ENCODE data around the gene PALS2. TPM values are rescaled to one million over a fixed set of nuclear protein-coding genes. Genes with fewer than 3 reads are reported as not detected.

The PALS2 gene
- 29.3 and 43.1 TPM in 2 replicates for total RNA-seq (ENCODE audit: low replicate concordance)
- long read RNA-seq, result 0 reads

GRCh38 chr7:24572997-24573553, at the start of gene PALS2:
Gene PALS2, plus strand, starts transcription at chr7:24573452. Its CDS starts 50,216 bp downstream, at chr7:24623668.
- peaks cover 18% of the 10 kb centered on the region for H3K4me1 Mint-ChIP-seq (ENCODE audit: unreplicated experiment)
- H3K9me3 Mint-ChIP-seq, result no peaks in the 10 kb centered on the region
- peaks cover 53% of the 10 kb centered on the region for H3K27me3 Mint-ChIP-seq
- TF ChIP-seq, protein P1, sequence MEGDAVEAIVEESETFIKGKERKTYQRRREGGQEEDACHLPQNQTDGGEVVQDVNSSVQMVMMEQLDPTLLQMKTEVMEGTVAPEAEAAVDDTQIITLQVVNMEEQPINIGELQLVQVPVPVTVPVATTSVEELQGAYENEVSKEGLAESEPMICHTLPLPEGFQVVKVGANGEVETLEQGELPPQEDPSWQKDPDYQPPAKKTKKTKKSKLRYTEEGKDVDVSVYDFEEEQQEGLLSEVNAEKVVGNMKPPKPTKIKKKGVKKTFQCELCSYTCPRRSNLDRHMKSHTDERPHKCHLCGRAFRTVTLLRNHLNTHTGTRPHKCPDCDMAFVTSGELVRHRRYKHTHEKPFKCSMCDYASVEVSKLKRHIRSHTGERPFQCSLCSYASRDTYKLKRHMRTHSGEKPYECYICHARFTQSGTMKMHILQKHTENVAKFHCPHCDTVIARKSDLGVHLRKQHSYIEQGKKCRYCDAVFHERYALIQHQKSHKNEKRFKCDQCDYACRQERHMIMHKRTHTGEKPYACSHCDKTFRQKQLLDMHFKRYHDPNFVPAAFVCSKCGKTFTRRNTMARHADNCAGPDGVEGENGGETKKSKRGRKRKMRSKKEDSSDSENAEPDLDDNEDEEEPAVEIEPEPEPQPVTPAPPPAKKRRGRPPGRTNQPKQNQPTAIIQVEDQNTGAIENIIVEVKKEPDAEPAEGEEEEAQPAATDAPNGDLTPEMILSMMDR (conservative IDR thresholded peaks at IDR 0.05), result no peak
- peak; percentile 86 for DNase-seq (ENCODE audit: extremely low spot score, unreplicated experiment)
- H3K36me3 Mint-ChIP-seq, result no peaks in the 10 kb centered on the region
- H3K27ac Mint-ChIP-seq, result peak within 1 kb of the TSS; percentile 79
- peak within 1 kb of the TSS; percentile 97 for H3K4me3 Mint-ChIP-seq

GRCh38 chr7:24531255-24531654, 42.0 kb upstream of the PALS2 start:
- DNase-seq (ENCODE audit: extremely low spot score, unreplicated experiment), result no peak
- H3K36me3 Mint-ChIP-seq, result no peaks in the 10 kb centered on the region
- H3K4me1 Mint-ChIP-seq (ENCODE audit: unreplicated experiment), result no peaks in the 10 kb centered on the region
- H3K27ac Mint-ChIP-seq, result no peak overlapping the region
- H3K27me3 Mint-ChIP-seq, result peaks cover 15% of the 10 kb centered on the region
- TF ChIP-seq, protein P1 (conservative IDR thresholded peaks at IDR 0.05), result no peak
- H3K4me3 Mint-ChIP-seq, result no peak overlapping the region
- no peaks in the 10 kb centered on the region for H3K9me3 Mint-ChIP-seq

DNA sequence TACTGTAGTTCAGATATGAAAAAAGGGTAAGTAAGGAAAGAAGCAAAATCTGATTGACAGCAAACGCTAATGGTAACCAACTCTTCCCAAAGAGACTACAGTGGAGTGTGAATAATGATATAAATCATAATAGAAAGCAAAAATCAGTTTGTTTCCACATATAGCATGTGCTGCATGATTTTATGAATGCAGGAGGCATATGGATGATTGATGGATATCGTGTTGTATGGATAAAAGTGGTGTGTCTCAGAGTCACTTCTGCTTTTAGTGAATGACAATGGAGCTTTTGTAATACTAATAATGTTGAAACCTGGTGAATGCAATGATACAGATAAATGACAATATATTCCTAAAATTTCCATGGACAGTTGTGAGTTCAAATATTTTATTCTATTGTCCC, 36.6 kb upstream of the PALS2 start:
- Mint-ChIP-seq H3K4me1 (ENCODE audit: unreplicated experiment) (no peaks in the 10 kb centered on the region), H3K27me3 (peaks cover 8% of the 10 kb centered on the region), H3K27ac (no peak overlapping the region), H3K9me3 (no peaks in the 10 kb centered on the region), H3K4me3 (no peak overlapping the region), H3K36me3 (no peaks in the 10 kb centered on the region)
- TF ChIP-seq, protein P1 (conservative IDR thresholded peaks at IDR 0.05), result no peak
- no peak for DNase-seq (ENCODE audit: extremely low spot score, unreplicated experiment)

DNA sequence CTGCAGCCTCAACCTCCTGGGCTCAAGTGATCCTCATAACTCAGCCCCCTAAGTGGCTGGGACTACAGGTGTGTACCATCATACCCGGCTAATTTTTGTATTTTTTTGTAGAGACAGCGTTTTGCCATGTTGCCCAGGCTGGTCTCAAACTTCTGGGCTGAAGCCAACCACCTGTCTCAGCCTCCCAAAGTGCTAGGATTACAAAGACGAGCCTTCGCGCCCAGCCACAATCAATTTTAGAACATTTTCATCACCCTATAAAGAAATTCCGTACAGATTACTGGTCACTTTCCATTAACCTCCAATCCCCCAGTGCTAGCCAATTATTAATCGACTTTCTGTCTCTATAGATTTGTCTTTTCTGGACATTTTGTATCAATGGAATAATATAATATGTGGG, 32.3 kb upstream of the PALS2 start:
- Mint-ChIP-seq H3K27ac (no peak overlapping the region), H3K36me3 (no peaks in the 10 kb centered on the region), H3K27me3 (no peaks in the 10 kb centered on the region)

DNA sequence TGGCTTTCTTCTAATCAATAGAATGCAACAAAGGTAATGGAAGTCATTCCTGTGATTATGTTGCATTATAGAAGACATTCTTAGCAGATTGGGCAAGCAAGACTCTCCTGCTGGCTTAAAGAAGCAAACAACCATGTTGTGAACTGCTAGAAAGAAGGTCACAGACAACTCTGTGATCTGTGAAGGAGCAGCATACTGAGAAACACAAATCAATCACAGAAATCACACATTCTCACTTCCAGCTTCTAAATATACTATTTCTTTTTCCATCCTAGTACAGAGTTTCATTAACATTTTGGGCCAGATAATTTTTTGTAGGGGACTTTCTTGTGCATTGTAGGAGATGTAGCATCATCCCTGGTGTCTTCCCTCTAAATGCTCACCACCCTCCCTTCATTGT, 28.0 kb upstream of the PALS2 start:
- H3K27ac Mint-ChIP-seq, result no peak overlapping the region
- H3K4me1 Mint-ChIP-seq (ENCODE audit: unreplicated experiment), result no peaks in the 10 kb centered on the region
- no peaks in the 10 kb centered on the region for H3K36me3 Mint-ChIP-seq
- no peaks in the 10 kb centered on the region for H3K9me3 Mint-ChIP-seq
- peaks cover 4% of the 10 kb centered on the region for H3K27me3 Mint-ChIP-seq
- DNase-seq (ENCODE audit: extremely low spot score, unreplicated experiment), result no peak
- H3K4me3 Mint-ChIP-seq, result no peak overlapping the region
- TF ChIP-seq, protein P1 (conservative IDR thresholded peaks at IDR 0.05), result no peak

More for the DNA sequence above, 32.3 kb upstream of the PALS2 start:
- TF ChIP-seq, protein P1 (conservative IDR thresholded peaks at IDR 0.05), result no peak
- Mint-ChIP-seq H3K9me3 (no peaks in the 10 kb centered on the region), H3K4me3 (no peak overlapping the region), H3K4me1 (ENCODE audit: unreplicated experiment) (no peaks in the 10 kb centered on the region)
- DNase-seq (ENCODE audit: extremely low spot score, unreplicated experiment), result no peak
